HepG2 (cell line): Measurements from ENCODE around the gene EP300.

ENCODE experiments used
- EED ChIP-seq: sonication (generic); formaldehyde crosslinking; IDR thresholded peaks from 2 replicates; pipeline ENCODE4 v1.5.0; 2020; ENCODE audit warnings: mild to moderate bottlenecking, missing genetic modification reagents
- FLYWCH1 ChIP-seq: sonication (generic); formaldehyde crosslinking; IDR thresholded peaks from 2 replicates; pipeline ENCODE4 v1.8.1; 2023; ENCODE audit warnings: mild to moderate bottlenecking, missing genetic modification reagents
- ZNF121 ChIP-seq: sonication (generic); formaldehyde crosslinking; IDR thresholded peaks from 2 replicates; pipeline ENCODE4 v1.5.0; 2020; ENCODE audit warnings: mild to moderate bottlenecking, missing genetic modification reagents

DNA sequence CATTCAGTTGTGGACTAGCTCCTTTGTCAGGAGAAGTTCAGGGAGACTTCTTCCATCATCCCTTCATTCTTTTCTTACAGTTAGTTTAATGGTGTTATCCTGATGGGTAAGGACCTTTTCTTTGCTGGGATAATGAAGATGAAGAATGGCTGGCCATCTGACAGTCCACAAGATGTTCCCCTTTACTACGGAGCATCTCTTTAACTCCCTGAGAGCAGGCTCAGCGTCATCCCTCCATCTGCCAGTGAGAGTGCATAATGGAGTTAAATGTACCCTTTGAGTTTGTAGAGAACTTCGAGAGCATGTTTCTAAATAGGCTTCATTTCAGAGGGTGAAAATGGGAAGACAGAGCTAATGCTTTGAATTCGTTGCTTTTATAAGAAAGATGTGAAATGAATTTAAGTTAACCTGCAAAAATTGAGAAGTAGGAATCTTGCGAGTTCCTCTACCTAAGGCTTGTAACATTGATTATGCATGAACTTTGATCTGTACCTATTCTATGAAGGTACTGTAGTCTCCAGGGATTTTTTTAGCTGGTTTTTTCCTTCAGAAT is 1.7 kb downstream of the EP300 start:
- no peak for TF ChIP-seq FLYWCH1
- no peak for TF ChIP-seq EED
- TF ChIP-seq ZNF121 (CRISPR knock-in tag): no peak
